ENCODE measurements around the gene SDC4. TPM values are rescaled to one million over a fixed set of nuclear protein-coding genes. Genes with fewer than 3 reads are reported as not detected.
"Not testable (repeated sequence)": the region's sequence is repeated elsewhere in the genome, so short reads cannot be mapped to it uniquely, and the experiment has no call there.

The SDC4 gene
- total RNA-seq, 2 donors from 2014 or later: 93.5 to 108 TPM

GRCh38 chr20:45353746-45354145 lies 5.5 kb upstream of the SDC4 start:
- Histone ChIP-seq H3K4me3 (no peak overlapping the region), H3K4me1 (ENCODE audit: control insufficient read depth in 1 of 2, low read depth in 2 of 2) (peaks cover 20 to 21% of the 10 kb centered on the region in 2 donors), H3K27me3 (replicated peaks; ENCODE audit: insufficient read depth) (no peaks in the 10 kb centered on the region), H3K27ac (no peak overlapping the region), H3K9me3 (no peaks in the 10 kb centered on the region), H3K36me3 (no peaks in the 10 kb centered on the region)
- no peak for TF ChIP-seq CTCF (IDR thresholded peaks at IDR 0.05)
- ATAC-seq (ENCODE audit: insufficient number of reproducible peaks, low FRiP score, low read depth) (no peak), DNase-seq (ENCODE audit: low spot score) (no peak)

GRCh38 chr20:45352729-45353128 lies 4.5 kb upstream of the SDC4 start:
- no peak for TF ChIP-seq CTCF (IDR thresholded peaks at IDR 0.05)
- peaks cover 13 to 14% of the 10 kb centered on the region in 2 donors for H3K4me1 ChIP-seq (ENCODE audit: control insufficient read depth in 1 of 2, low read depth in 2 of 2)
- no peak overlapping the region for H3K4me3 ChIP-seq
- H3K36me3 ChIP-seq: no peaks in the 10 kb centered on the region
- DNase-seq (ENCODE audit: low spot score) (no peak), ATAC-seq (ENCODE audit: insufficient number of reproducible peaks, low FRiP score, low read depth) (no peak)
- no peaks in the 10 kb centered on the region for H3K27me3 ChIP-seq (replicated peaks; ENCODE audit: insufficient read depth)
- no peaks in the 10 kb centered on the region for H3K9me3 ChIP-seq
- no peak overlapping the region for H3K27ac ChIP-seq

- not testable (repeated sequence) for H3K27me3 ChIP-seq (replicated peaks; ENCODE audit: insufficient read depth); H3K36me3 ChIP-seq; H3K4me3 ChIP-seq; DNase-seq (ENCODE audit: low spot score); ATAC-seq (ENCODE audit: insufficient number of reproducible peaks, low FRiP score, low read depth); H3K27ac ChIP-seq; H3K9me3 ChIP-seq
- peaks cover 12 to 23% of the 10 kb centered on the region in 2 donors for H3K4me1 ChIP-seq (ENCODE audit: control insufficient read depth in 1 of 2, low read depth in 2 of 2)
Observed at GRCh38 chr20:45350795-45351194, 2.6 kb upstream of the SDC4 start.

- Histone ChIP-seq H3K27me3 (replicated peaks; ENCODE audit: insufficient read depth) (no peaks in the 10 kb centered on the region), H3K36me3 (no peaks in the 10 kb centered on the region), H3K4me1 (ENCODE audit: control insufficient read depth in 1 of 2, low read depth in 2 of 2) (peaks cover 16 to 29% of the 10 kb centered on the region in 2 donors), H3K9me3 (no peaks in the 10 kb centered on the region), H3K4me3 (no peak overlapping the region), H3K27ac (no peak overlapping the region)
- TF ChIP-seq CTCF (IDR thresholded peaks at IDR 0.05): no peak
- DNase-seq (ENCODE audit: low spot score): no peak
- no peak for ATAC-seq (ENCODE audit: insufficient number of reproducible peaks, low FRiP score, low read depth)
Observed at GRCh38 chr20:45350217-45350616, 2.0 kb upstream of the SDC4 start.

GRCh38 chr20:45347297-45347935 lies 808 bp downstream of the SDC4 start:
- Histone ChIP-seq H3K4me3 (peak overlapping the region; percentile 85), H3K4me1 (ENCODE audit: control insufficient read depth in 1 of 2, low read depth in 2 of 2) (peaks cover 39 to 56% of the 10 kb centered on the region in 2 donors), H3K27ac (peak overlapping the region; percentile 93 to 96), H3K27me3 (replicated peaks; ENCODE audit: insufficient read depth) (no peaks in the 10 kb centered on the region), H3K36me3 (no peaks in the 10 kb centered on the region), H3K9me3 (no peaks in the 10 kb centered on the region)
- no peak for DNase-seq (ENCODE audit: low spot score)
- no peak for ATAC-seq (ENCODE audit: insufficient number of reproducible peaks, low FRiP score, low read depth)
- TF ChIP-seq CTCF (IDR thresholded peaks at IDR 0.05): no peak

- ATAC-seq (ENCODE audit: insufficient number of reproducible peaks, low FRiP score, low read depth): no peak
- no peaks in the 10 kb centered on the region for H3K27me3 ChIP-seq (replicated peaks; ENCODE audit: insufficient read depth)
- H3K36me3 ChIP-seq: no peaks in the 10 kb centered on the region
- no peaks in the 10 kb centered on the region for H3K9me3 ChIP-seq
- peak overlapping the region; percentile 85 for H3K4me3 ChIP-seq
- no peak for TF ChIP-seq CTCF (IDR thresholded peaks at IDR 0.05)
- peaks cover 41 to 62% of the 10 kb centered on the region in 2 donors for H3K4me1 ChIP-seq (ENCODE audit: control insufficient read depth in 1 of 2, low read depth in 2 of 2)
- H3K27ac ChIP-seq: peak overlapping the region; percentile 93 to 96
- no peak for DNase-seq (ENCODE audit: low spot score)
Observed at GRCh38 chr20:45346851-45347250, 1.4 kb downstream of the SDC4 start.

Measured in thoracic aorta (tissue), 2 donors.